Cerebellar nuclear complex (tissue), 1 donor: ENCODE results near the gene CD44.

ENCODE experiments used
- DNase-seq, 2 experiments: peaks; one replicate each; lab custom pipeline; 2025; lab: John Stamatoyannopoulos, UW

The CD44 gene

DNA sequence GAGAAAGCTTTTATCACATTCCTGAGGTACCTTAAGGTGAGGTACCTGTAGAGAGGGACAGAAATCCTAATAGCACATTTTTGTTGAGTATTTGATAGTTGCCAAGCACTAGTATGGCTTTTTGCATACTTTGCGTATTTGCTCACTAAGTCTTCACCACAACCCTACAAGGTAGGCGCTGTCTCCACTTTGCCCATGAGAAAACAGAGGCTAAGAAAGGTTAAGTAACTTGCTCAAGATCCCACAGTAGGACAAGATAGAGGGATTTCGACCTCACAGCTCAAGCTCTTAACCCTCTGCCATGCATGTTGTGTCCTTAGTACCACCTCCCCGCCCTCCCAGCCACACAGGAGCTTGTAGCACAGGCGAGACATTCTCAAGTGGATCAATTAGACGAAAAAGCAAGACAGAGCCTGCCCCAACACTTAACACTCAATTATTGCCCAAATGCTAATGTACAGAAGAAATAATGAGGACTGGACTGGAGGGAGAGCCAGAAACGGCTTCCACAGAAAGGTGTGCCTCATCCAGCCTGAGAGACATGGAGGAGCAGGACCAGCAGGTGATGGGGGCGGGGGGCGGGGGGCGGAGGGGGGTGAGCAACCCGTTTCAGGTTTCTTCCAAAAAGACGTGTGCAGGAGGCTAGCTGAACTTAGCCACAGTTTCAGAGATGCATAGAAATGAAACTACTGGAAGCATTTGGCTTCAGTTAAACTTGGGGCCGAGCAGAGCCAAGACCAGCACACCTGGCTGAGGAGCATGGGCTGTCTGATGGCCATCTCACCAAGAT lies 26.7 kb upstream of the CD44 start:
- DNase-seq = no peak

GRCh38 chr11:35112846-35113105 lies 26.2 kb upstream of the CD44 start:
- no peak for DNase-seq

DNA sequence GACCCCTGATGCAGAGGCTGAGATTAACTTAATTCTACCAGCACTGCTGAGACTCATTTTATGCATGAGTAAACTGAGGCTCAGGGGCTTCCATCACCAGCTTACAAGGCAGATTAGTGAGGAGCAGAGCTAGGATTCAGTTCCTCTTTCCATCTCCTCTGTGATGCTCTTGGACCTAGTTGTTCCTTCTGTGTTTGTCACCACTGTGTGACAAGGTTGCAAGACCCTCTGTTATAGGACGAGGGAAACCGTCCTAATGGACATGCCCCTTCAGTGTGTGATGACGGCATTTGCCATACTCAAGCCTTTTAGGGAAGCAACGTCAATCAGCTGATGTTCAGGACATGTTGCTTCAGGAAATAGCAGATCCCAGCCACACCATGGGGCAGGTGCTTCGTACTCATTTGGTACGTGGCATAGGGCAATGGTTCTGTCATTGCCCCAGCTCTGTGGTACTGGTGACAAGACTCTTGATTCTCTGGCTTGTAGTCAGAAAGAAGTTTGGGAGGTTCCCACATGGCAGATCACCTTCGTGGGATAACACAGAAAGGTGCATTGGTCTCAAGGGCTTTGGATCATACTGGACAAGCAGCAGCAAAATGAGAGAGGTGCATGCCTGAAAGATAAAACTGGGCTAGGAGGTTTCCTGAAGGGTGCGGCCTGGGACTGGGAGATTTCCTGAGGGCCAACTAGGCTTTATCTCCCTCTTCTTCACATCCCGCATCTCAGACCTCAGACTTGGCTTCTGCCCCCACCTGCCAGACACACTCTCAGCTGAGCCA lies 23.9 kb upstream of the CD44 start:
- DNase-seq = no peak

GRCh38 chr11:35115688-35116030 lies 23.3 kb upstream of the CD44 start:
- DNase-seq = no peak

DNA sequence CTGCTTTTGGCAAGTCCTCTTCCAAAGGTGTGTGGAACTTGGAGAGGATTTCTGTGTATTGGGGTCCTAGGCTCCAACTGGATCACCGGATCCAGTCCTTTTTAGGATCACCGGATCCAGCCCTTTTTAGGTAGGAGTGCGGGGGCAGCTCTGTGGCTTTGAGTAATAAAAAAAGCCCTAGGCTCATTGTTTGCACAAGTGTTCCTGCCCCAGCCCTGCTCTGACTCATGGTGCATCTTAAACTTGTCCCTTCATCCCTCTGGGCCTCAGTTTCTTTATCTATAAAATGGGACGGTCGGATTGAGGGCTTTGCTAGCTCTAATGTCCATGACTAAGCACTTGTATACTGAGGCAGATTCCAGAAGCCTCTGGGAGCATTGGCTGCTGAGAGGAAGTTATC lies 22.7 kb upstream of the CD44 start:
- DNase-seq = no peak

DNA sequence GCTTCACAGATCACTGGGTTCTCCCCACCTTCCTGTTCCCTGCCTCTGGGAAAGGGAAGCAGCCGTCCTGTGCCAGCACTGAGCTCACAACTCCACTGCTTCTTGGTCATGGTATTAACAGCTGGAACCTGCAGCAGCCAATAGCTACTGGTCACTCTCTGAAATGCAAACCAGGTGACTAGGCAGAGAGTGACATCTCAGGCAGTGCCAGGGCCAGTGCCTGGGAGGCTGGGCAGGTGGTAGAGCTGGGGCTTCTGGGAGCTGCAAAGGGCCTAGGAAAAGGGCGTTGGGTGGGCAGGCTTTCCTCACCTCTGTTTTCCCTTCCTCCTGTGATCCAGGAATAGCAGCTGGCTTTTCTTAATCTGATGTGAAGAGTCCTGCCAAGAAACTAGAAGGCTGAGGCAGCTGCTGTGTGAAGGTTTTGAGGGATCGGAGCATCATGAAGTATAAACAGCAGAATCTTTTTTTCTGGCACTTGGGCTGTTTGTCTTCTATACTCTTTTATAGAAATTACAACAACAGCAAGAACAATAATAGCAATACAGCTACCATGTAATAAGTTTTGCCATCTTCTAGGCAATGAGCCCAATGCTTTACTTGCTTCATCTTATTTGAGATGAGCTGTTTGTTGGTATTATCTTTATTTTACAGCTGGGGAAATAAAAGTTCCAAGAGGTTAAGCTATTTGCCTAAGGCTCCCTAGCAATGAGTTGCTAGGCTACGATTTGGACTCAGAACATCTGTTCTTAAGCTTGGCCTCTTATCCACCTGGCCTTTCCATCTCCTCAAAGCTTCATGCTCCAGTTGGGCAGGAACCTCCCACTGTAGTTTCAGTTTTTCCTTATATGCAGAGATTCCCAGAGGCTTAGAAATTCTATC lies 22.0 kb upstream of the CD44 start:
- DNase-seq = no peak

GRCh38 chr11:35118906-35119305 lies 20.1 kb upstream of the CD44 start:
- no peak for DNase-seq

DNA sequence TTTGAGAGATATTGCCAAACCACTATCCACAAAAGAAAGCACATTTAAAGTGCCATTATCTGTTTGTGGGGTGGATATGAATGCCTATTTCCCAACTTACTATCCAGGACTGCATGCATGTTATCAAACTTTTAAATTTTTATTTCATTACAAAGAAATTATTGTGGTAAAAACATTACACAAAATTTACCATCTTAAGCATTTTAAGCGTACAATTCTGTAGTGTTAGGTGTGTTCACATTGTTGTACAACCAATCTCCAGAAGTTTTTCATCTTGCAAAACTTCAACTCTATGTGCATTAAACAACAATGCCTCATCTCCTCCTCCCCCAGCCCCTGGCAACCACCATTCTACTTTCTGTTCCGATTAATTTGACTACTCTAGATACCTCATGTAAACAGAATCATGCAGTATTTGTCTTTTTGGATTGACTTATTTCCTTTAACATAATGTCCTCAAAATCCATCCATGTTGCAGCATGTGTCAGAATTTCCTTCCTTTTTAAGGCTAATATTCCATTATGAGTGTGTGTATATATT lies 17.6 kb upstream of the CD44 start:
- DNase-seq = no peak

GRCh38 chr11:35122308-35122707 lies 16.7 kb upstream of the CD44 start:
- DNase-seq = no peak

DNA sequence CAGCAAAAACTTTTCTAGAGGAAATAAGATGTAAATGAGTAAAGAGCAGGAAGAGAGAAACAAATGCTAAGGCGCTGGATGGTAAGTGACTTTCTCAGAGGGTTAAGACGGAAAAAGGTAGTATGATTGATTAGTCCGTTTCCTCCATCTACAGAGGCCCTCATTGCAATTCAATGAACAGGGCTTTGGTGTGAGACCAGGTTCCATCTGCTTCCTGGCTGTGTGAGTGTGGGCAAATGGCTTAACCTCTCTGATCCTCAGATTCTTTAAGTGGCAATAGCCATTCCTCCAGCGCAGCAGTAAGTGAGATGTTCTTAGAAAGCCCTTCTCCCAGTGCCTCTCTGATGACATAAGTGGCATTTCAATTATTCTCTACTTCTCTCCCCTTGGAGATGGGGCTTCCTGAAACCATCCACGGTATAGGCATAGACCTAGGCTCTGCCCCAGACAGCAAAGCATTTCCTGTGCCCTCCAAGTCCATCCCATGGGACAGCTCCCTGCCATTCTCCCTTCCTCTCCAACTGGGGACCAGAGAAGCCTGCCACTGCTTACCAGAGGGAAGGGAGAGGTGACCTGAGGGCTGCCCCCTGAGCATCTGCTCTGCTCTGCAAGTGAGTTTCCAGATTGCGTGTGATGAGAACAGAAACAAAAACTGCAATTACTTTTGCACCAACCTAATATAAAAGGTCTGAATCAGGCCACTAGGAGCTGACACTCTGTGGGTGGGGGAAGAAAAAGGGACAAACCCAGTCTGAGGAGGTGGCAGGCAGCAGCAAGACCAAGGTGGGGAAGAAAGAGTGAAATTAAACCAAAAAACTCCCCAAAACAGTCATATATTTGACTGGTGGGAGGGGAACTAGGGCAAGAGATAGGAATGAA lies 12.7 kb upstream of the CD44 start:
- no peak for DNase-seq

DNA sequence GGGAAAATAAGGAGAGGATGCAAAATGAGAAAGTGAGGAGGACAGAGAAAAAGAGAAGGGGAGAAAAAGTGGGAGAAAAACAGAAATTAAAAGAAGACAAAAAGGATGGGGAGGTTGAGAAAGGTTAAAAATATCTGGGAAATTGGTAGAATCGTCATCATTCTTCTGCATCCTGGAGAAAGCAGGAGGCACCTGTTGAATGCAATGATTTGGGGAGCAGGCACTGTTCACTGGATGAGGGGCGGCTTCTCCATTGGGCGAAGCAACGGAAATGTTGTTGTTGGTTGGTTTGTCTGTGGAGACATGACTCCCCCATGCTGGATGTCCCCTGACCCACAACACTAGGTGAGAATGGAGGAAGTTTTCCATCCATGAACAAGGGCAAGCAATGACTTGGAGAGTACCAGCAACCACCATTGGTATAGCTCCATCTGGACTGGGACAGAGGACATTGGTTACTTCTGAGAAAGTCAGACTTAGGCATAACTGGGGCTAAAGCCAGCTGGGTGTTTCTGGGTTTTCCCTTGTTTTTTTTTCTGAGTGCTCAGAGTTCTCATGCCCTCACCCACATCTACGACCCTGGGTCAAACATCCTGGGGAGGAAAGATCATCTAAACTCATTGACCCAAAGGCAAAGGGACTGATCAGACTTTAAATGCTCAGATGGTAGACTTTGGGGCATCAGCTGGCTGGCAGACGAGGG lies 11.9 kb upstream of the CD44 start:
- DNase-seq = no peak

GRCh38 chr11:35127619-35128018 lies 11.4 kb upstream of the CD44 start:
- DNase-seq = no peak

- DNase-seq = no peak
Measured at GRCh38 chr11:35131094-35131493, 7.9 kb upstream of the CD44 start.

- DNase-seq = no peak
Measured at GRCh38 chr11:35131886-35132285, 7.1 kb upstream of the CD44 start.

DNA sequence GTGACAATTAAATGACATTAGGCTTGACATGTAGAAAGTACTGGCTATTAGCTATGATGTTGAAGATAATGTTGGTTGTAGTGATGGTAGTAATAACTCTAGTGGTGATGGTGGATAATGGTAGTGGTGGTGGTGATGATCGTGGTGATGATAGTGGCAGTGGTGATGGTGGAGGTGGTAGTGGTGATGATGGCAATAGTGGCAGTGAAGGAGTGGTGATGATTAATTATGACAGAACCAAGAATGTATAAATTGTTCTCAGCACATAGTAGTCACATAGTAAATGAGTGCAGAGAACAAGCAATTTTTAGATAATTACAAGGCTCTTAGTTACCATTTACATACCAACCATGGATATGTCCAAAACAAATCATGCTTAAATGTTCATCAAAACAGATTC lies 5.3 kb upstream of the CD44 start:
- DNase-seq = no peak

- DNase-seq = no peak
Measured at GRCh38 chr11:35134403-35135148, 4.4 kb upstream of the CD44 start.

DNA sequence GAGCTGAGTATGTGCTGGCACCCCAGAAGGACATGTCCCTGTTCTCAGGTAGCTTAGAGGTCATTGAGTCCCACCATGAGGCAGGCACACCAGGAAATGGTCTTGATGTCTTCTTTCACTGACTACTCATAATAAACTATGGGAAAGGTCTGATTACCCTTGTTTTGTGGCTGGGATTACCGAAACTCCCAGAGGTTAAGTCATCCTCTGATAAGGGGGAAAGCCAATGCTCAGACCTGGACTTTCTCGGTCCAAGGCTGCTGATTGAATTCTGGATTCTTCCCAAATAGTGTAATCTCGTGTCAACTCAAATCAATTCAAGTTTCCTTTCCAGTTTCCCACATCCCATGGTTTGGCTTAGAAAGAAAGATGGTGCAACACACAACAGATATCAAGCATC lies 3.7 kb upstream of the CD44 start:
- no peak for DNase-seq

DNA sequence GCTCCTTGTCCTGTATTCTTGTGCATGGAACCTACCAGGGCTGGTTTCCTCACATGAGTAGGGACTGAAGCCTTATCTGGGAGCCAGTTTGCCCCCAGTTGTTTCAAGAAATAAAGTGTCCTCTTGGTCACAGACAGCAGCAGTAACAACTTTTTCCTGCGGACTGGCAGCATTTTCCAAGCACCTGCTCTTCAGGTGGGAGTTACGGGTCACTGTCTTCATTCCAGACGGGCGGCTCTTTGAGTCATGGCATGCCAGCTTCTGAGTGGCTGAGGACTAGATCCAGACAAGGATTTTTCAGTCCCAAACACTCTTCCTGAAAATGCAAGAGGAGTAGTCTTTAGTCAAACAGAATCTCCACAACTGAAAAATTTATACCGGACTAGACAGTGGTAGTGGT lies 2.7 kb upstream of the CD44 start:
- no peak for DNase-seq

DNA sequence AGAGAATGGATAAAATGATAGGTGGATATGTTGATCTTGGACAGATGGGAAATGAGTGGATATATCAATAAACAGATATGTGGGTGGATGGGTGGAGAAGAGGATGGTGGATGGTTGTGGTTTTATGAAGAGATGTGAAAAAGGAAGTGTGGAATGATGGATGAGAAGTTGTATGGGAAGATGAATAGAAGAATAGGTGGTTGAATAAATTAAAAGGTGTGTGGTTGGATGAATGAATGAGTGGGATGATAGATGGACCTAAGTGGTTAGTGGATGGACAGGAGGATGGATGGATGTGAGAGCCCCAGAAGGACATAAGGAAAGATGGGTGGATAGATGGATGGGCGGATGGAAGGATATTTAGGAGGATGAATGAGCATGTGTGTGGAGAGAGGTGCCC lies 913 bp upstream of the CD44 start:
- DNase-seq = no peak

DNA sequence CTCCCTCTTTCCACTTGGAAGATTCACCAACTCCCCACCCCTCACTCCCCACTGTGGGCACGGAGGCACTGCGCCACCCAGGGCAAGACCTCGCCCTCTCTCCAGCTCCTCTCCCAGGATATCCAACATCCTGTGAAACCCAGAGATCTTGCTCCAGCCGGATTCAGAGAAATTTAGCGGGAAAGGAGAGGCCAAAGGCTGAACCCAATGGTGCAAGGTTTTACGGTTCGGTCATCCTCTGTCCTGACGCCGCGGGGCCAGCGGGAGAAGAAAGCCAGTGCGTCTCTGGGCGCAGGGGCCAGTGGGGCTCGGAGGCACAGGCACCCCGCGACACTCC lies 397 bp upstream of the CD44 start:
- no peak for DNase-seq
